ENCODE results near the gene DENND2C.

GRCh38 chr1:114695430-114696058 is 25.7 kb upstream of the DENND2C start, which contains the start of gene AMPD1:
- TF ChIP-seq, protein P1, sequence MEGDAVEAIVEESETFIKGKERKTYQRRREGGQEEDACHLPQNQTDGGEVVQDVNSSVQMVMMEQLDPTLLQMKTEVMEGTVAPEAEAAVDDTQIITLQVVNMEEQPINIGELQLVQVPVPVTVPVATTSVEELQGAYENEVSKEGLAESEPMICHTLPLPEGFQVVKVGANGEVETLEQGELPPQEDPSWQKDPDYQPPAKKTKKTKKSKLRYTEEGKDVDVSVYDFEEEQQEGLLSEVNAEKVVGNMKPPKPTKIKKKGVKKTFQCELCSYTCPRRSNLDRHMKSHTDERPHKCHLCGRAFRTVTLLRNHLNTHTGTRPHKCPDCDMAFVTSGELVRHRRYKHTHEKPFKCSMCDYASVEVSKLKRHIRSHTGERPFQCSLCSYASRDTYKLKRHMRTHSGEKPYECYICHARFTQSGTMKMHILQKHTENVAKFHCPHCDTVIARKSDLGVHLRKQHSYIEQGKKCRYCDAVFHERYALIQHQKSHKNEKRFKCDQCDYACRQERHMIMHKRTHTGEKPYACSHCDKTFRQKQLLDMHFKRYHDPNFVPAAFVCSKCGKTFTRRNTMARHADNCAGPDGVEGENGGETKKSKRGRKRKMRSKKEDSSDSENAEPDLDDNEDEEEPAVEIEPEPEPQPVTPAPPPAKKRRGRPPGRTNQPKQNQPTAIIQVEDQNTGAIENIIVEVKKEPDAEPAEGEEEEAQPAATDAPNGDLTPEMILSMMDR (IDR thresholded peaks at IDR 0.05 in 2 of 3, conservative IDR thresholded peaks at IDR 0.05 in 1 of 3; ENCODE audit: borderline replicate concordance in 1 of 3, insufficient read depth in 1 of 3, low read depth in 2 of 3, low read length in 2 of 3), result no peak
- TF ChIP-seq POLR2A (IDR thresholded peaks at IDR 0.05; ENCODE audit: borderline replicate concordance, extremely low read depth, insufficient read depth, insufficient read length), result no peak
- TF ChIP-seq ZNF274 (IDR thresholded peaks at IDR 0.05; ENCODE audit: low read depth, low read length), result no peak
- TF ChIP-seq POLR2AphosphoS5 (IDR thresholded peaks at IDR 0.05; ENCODE audit: low read depth, low read length), result no peak
- no peak for TF ChIP-seq EZH2 (IDR thresholded peaks at IDR 0.05)
